Aorta (tissue), 5 donors: ENCODE results near the gene KRTAP4-16. TPM values are rescaled to one million over a fixed set of nuclear protein-coding genes. Genes with fewer than 3 reads are reported as not detected.
"Not testable (repeated sequence)": the region's sequence is repeated elsewhere in the genome, so short reads cannot be mapped to it uniquely, and the experiment has no call there.

Source experiments
- ATAC-seq: fragments of 200-7000 bp; cut with Tn5 transposase; one replicate; pipeline ENCODE4 v1.9.1; 2022; ENCODE audit warnings: moderate library complexity; ENCODE audit not compliant: low FRiP score
- DNase-seq, 2 donors: peaks; one replicate each; pipeline ENCODE4 v3.0.0-alpha.2; 2020
- H3K27ac ChIP-seq, 2 donors: one replicate each; pipeline ENCODE4 v1.5.1; 2013; ENCODE audit warnings: low read length in 2 of 2, mild to moderate bottlenecking in 2 of 2, moderate library complexity in 2 of 2, control low read depth in 1 of 2, inconsistent platforms in 1 of 2, low read depth in 1 of 2
- H3K27me3 ChIP-seq, 2 donors: one replicate each; pipeline ENCODE4 v1.6.1; 2013; ENCODE audit warnings: control low read depth in 1 of 2, low read length in 1 of 2, mild to moderate bottlenecking in 1 of 2, moderate library complexity in 1 of 2; ENCODE audit not compliant: insufficient read depth in 2 of 2, control insufficient read depth in 1 of 2
- H3K36me3 ChIP-seq, 2 donors: one replicate each; pipeline ENCODE4 v1.6.1; 2013; ENCODE audit warnings: control low read depth in 1 of 2, low read length in 1 of 2, mild to moderate bottlenecking in 1 of 2; ENCODE audit not compliant: insufficient read depth in 2 of 2, control insufficient read depth in 1 of 2
- H3K4me1 ChIP-seq, 2 donors: one replicate each; pipeline ENCODE4 v1.6.1; 2013; ENCODE audit warnings: low read length in 2 of 2, control low read depth in 1 of 2, mild to moderate bottlenecking in 1 of 2, moderate library complexity in 1 of 2; ENCODE audit not compliant: insufficient read depth in 2 of 2, control insufficient read depth in 1 of 2
- H3K4me3 ChIP-seq, 2 donors: one replicate each; pipeline ENCODE4 v1.5.1; 2013; ENCODE audit warnings: low read length in 2 of 2, control low read depth in 1 of 2, mild to moderate bottlenecking in 1 of 2
- H3K9me3 ChIP-seq: one replicate; pipeline ENCODE4 v1.6.1; 2013; ENCODE audit warnings: mild to moderate bottlenecking, low read length; ENCODE audit not compliant: control insufficient read depth
- WGBS, 2 donors: extraction: QIAGEN DNeasy Blood & Tissue Kit; methylation state at CpG; one replicate each; pipeline ENCODE4 v1.1.7; 2013; 5-methylcytosine and 5-hydroxymethylcytosine counted together
- intact Hi-C, 2 donors: fragments of 100-400 bp; cut with DNase I; formaldehyde crosslinking; loops; one replicate each; pipeline versions ENCODE4 v1.14.2 to v1.15.0; 2022
- polyA plus RNA-seq, 2 donors: library from polyadenylated mRNA; stranded (reverse); fragments of 200-250 nt; gene quantifications; one replicate each; pipeline ENCODE4 v1.2.3, GENCODE V29; 2013
- total RNA-seq, 2 donors: library from RNA; stranded (reverse); fragmentation: NEBNext Ultra II Directional; extraction: Animal tissue kit (Norgen Biotek cat#: 25700); gene quantifications; one replicate each; pipeline ENCODE4 v1.2.1, GENCODE V29; 2021
- donor health status: healthy with polysubstance abuse.
- donor health status: Bipolar disorder and iron deficiency.
- donor health status: DM: no; HTN: no; CAD: no.
- donor health status: DM: no; HTN: no; CAD: no.
- donor health status: DM: yes; HTN: yes; CAD: no.

KRTAP4-16 gene
- total and polyA plus RNA-seq, 4 donors: not detected

DNA sequence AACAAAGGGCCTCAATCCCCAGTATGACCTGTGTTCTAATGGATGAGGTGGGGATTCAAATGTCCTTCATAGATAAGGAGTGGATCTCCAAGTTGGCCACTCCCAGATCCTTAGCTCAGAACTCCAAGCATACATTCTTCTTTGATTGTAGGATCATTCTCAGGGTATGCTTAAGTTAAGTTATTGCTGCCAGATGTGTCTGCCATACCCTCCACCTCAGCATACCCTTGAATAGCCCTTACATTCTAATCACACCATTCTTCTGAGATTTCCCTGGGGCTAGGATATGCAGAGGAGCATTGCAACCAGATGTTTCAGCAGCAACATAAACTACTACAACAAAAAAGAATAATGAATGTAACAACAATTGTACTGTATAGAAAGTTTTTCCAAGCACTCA is 34.7 kb downstream of the KRTAP4-16 start:
- Histone ChIP-seq H3K36me3 (no peaks in the 10 kb centered on the region), H3K4me1 (no peaks in the 10 kb centered on the region), H3K27me3 (no peaks in the 10 kb centered on the region), H3K27ac (no peak overlapping the region), H3K9me3 (no peaks in the 10 kb centered on the region), H3K4me3 (no peak overlapping the region)
- DNase-seq (no peak), ATAC-seq (no peak)
- intact Hi-C loops: no loop called here

DNA sequence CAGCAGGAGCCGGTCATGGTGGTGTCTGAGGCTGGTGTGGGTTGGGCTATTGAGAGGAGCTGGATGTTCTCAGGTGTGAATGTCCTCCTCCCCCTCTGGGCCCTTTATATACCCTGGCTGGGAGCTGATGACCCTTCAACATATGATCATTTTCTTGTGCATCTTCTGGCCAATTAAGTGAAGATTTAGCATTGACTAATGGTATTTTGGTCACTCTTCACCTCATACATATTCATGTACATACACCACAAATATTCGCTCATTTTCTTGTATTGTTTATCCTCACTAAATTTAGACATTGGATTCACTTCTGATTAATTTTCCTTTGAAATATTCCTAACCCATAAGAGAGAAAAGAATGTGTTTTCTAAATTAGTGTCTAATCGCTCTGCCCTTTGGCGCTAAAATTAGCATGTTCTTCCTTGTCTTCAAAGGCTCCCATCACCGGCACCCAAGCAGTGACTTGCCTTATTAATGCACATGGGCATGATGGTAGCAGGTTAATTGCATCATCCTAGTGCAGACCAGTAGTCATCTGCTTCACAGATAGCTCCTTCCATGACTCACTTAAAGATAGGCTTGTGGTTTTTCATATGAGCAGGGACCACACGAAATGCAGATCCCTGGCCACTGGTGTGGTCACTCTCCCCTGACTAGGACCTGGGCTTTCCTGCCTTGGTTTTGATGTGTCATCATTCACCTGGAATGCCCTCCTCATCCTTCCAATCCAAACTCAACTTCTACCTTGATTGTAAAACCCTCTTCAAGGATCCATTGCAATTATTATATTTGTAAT is 36.0 kb downstream of the KRTAP4-16 start, which contains the start of gene KRTAP2-4:
KRTAP2-4 (minus strand) TSS at position 51 of the 796 bp plus-strand sequence; CDS start at position 17, 34 bp downstream.
- ATAC-seq: no peak
- H3K9me3 ChIP-seq: no peaks in the 10 kb centered on the region
- intact Hi-C loops: no loop called here

DNA sequence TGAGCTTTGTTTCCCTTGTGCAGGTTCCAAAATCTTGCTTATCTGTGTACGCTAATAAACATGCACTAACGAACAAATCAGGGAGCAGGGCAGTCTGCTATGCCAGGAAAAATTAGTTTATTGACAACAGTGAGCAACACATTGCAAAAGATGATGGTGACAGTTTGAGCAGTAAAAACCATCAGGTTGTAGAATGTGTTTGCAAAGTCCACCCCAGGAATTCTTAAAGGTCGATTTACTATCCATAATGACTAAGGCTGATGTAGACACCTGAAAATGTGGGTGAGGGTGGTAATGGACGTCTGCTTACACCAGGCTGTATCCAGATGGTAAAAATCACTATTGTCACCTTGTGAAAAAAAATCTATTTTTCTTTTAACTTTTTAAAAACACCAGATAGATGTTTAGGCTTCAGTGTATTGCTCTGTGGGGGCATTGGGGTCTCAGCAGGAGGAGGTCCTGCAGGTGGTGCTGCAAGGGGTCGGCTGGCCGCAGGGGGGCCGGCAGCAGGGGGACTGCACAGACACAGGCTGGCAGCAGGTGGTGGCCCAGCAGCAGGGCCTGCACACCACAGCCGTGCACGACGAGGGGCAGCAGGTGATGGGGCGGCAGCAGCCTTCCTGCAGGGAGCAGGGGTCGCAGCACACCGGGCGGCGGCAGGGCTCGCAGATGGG is 36.9 kb downstream of the KRTAP4-16 start:
- H3K36me3 ChIP-seq, ATAC-seq, intact Hi-C loops, H3K27ac ChIP-seq, H3K4me1 ChIP-seq, H3K27me3 ChIP-seq, DNase-seq, H3K9me3 ChIP-seq, H3K4me3 ChIP-seq: not testable (repeated sequence)
- WGBS, 2 donors: 68 to 74% methylated on average over 6 to 7 of the region's 16 CpGs

More for the DNA sequence above, 36.0 kb downstream of the KRTAP4-16 start, which contains the start of gene KRTAP2-4:
- no peak for DNase-seq
- H3K4me3 ChIP-seq: no peak within 1 kb of the TSS
- H3K27me3 ChIP-seq: no peaks in the 10 kb centered on the region
- no peaks in the 10 kb centered on the region for H3K36me3 ChIP-seq
- WGBS, 2 donors: 84 to 91% methylated on average over 6 of the region's 6 CpGs
- H3K27ac ChIP-seq: no peak within 1 kb of the TSS
- no peaks in the 10 kb centered on the region for H3K4me1 ChIP-seq

DNA sequence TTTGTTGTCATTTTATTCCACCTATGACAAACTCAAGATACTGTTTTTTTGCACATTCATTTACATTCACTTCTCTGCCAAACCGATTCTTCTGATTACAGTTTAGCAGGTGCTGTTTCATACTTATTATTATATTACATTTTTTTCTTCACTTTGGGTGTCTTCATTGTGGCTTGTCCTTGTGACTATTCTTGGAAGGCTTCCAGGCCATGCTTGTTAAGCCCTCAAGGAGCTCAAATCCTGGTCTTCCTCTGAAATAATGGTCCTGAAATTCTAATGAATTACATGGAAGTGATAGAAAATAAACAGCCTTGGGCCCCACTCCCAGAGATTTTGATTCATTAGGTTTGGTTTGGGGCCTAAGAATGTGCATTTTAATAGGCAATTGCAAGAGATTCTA is 37.7 kb downstream of the KRTAP4-16 start:
- Histone ChIP-seq H3K27me3 (no peaks in the 10 kb centered on the region), H3K36me3 (no peaks in the 10 kb centered on the region), H3K9me3 (no peaks in the 10 kb centered on the region), H3K4me3 (no peak overlapping the region), H3K4me1 (no peaks in the 10 kb centered on the region), H3K27ac (no peak overlapping the region)
- ATAC-seq (no peak), DNase-seq (no peak)
- intact Hi-C loops: no loop called here
- WGBS, 2 donors: 88 to 93% methylated on average over 1 of the region's 1 CpG

DNA sequence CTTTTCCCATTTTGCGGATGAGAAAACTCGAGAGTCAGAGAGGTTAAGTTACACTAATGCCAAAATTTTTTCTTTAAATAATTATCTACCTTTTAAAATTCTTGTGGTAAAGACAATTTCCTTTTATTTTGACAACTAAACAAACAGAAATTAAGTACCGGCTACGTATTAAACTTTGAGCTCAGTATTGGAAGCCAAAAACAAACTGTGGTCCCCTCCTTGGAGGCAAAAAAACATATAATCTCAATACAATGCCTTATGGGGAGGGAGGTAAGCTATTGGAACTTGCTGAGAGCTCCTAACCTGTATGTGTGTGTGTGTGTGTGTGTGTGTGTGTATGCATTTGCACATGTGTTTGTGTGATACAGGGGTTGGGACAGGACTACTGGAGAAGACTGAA is 38.6 kb downstream of the KRTAP4-16 start:
- Histone ChIP-seq H3K4me3 (no peak overlapping the region), H3K9me3 (no peaks in the 10 kb centered on the region), H3K27ac (no peak overlapping the region), H3K4me1 (no peaks in the 10 kb centered on the region), H3K27me3 (no peaks in the 10 kb centered on the region), H3K36me3 (no peaks in the 10 kb centered on the region)
- intact Hi-C loops: no loop called here
- DNase-seq (no peak), ATAC-seq (no peak)
- whole genome bisulfite sequencing, 2 donors: 89 to 90% methylated on average over 4 of the region's 4 CpGs

DNA sequence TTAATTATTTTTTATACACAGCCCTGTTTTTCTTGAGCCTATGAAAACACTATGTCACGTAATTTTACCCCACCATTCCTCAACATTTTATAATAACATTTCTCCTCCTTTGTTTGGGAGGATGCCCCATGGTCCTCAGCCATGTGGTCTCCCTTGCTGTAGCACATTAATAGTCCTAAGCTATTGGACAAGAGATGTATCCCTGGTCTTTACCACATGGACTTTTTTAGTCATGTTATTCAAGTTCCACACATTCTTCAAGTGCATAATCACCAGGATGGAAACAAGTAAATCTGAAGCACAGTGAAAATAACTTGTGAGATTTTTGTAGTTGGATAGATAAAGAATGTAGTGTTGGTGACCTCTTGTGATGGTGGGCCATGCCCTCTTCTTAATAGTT is 40.0 kb downstream of the KRTAP4-16 start:
- peak; percentile 48 for ATAC-seq

DNA sequence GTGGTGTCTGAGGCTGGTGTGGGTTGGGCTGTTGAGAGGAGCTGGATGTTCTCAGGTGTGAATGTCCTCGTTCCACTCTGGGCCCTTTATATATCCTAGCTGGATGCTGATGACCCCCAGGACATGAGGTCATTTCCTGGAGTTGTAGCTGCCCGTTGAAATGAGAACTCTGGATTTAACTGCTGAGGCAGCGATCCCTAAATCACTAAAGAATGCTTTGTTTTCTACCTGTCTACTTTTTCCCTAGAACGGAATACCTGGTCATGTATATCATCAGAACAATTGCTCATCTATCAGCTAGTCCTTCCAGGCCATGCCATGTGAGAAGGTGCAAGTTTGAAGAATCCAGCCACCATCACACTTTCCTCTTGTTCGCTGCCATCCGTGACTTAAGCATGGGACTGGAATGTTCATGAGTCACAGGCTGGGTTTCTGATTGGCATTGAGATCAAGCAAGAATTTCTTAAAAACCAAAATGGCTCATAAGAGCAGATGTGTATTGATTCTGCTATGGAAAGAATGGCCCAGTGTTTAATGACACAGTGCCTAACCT is 41.9 kb downstream of the KRTAP4-16 start, which contains the start of gene KRTAP2-3:
KRTAP2-3 (minus strand) TSS at position 63 of the 553 bp plus-strand sequence. CDS start 64 bp downstream, outside the sequence.
- ATAC-seq (no peak), DNase-seq (no peak)
- WGBS, 2 donors: 47 to 55% methylated on average over 6 of the region's 6 CpGs
- H3K36me3 ChIP-seq: no peaks in the 10 kb centered on the region
- H3K27ac ChIP-seq: no peak within 1 kb of the TSS
- no peaks in the 10 kb centered on the region for H3K4me1 ChIP-seq
- intact Hi-C loops: no loop called here
- H3K4me3 ChIP-seq: no peak within 1 kb of the TSS
- no peaks in the 10 kb centered on the region for H3K9me3 ChIP-seq
- no peaks in the 10 kb centered on the region for H3K27me3 ChIP-seq

More for the DNA sequence above, 40.0 kb downstream of the KRTAP4-16 start:
- no peak overlapping the region for H3K4me3 ChIP-seq
- no peak for DNase-seq
- no peaks in the 10 kb centered on the region for H3K36me3 ChIP-seq
- WGBS, 2 donors: 0 to 17% methylated on average over 1 of the region's 1 CpG
- H3K4me1 ChIP-seq: no peaks in the 10 kb centered on the region
- peak overlapping the region in 1 of 2 donors; percentile 3 for H3K27ac ChIP-seq
- H3K27me3 ChIP-seq: no peaks in the 10 kb centered on the region
- no peaks in the 10 kb centered on the region for H3K9me3 ChIP-seq
- intact Hi-C loops: no loop called here

DNA sequence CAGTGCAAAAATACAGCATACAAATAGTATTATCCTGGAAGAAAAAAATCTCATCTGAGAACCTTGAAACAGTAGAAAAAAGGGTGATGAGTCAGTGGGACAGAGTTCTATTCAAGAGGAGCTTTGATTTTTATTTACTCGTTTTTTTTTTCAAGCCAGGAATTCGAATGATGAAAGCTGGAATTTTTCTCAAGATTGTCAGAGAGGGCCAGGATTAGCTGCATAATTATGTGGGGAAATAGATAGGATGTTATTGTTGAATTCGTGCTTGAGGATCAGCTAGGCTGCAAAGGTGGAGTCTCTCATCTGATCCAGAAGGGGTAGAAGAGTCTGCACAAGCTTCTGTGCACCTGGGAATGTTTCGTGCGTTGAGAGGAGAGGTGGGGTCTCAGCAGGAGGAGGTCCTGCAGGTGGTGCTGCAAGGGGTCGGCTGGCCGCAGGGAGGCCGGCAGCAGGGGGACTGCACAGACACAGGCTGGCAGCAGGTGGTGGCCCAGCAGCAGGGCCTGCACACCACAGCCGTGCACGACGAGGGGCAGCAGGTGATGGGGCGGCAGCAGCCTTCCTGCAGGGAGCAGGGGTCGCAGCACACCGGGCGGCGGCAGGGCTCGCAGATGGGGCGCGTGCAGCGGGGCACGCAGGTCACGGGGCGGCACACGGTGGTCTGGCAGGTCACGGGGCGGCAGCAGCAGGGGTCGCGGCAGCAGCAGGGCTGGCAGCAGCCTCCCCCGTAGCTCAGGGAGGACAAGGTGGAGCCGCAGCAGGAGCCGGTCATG is 42.5 kb downstream of the KRTAP4-16 start:
- ATAC-seq, H3K27ac ChIP-seq, H3K4me1 ChIP-seq, intact Hi-C loops, DNase-seq, H3K9me3 ChIP-seq, H3K4me3 ChIP-seq, H3K27me3 ChIP-seq, H3K36me3 ChIP-seq: not testable (repeated sequence)
- WGBS, 2 donors: 40 to 46% methylated on average over 9 to 14 of the region's 31 CpGs
